ENCODE measurements around the gene COL8A1.
"Not testable (repeated sequence)": the region's sequence is repeated elsewhere in the genome, so short reads cannot be mapped to it uniquely, and the experiment has no call there.

The COL8A1 gene

GRCh38 chr3:99712291-99712954, 74.0 kb downstream of the COL8A1 start:
- DNase-seq: no peak

- no peak for DNase-seq
Measured at GRCh38 chr3:99713440-99713839, 75.0 kb downstream of the COL8A1 start.

- no peak for DNase-seq
Measured at GRCh38 chr3:99714146-99714545, 75.8 kb downstream of the COL8A1 start.

- no peak for DNase-seq
Measured at GRCh38 chr3:99714575-99714974, 76.2 kb downstream of the COL8A1 start.

GRCh38 chr3:99716463-99716995, 78.1 kb downstream of the COL8A1 start:
- DNase-seq: no peak

- DNase-seq: no peak
Measured at GRCh38 chr3:99720985-99721632, 82.7 kb downstream of the COL8A1 start.

- no peak for DNase-seq
Measured at GRCh38 chr3:99721633-99722007, 83.2 kb downstream of the COL8A1 start.

- no peak for DNase-seq
Measured at GRCh38 chr3:99724276-99724675, 85.9 kb downstream of the COL8A1 start.

GRCh38 chr3:99730870-99731269, 92.5 kb downstream of the COL8A1 start:
- no peak for DNase-seq

- no peak for DNase-seq
Measured at GRCh38 chr3:99731499-99731898, 93.1 kb downstream of the COL8A1 start.

- DNase-seq: not testable (repeated sequence)
Measured at GRCh38 chr3:99740371-99740770, 102.0 kb downstream of the COL8A1 start.

GRCh38 chr3:99741588-99741987, 103.2 kb downstream of the COL8A1 start:
- DNase-seq: no peak

- no peak for DNase-seq
Measured at GRCh38 chr3:99747915-99748314, 109.5 kb downstream of the COL8A1 start.

- DNase-seq: no peak
Measured at GRCh38 chr3:99751649-99752048, 113.3 kb downstream of the COL8A1 start.

GRCh38 chr3:99753268-99753975, 115.0 kb downstream of the COL8A1 start:
- no peak for DNase-seq

GRCh38 chr3:99755831-99756230, 117.4 kb downstream of the COL8A1 start:
- DNase-seq: no peak

GRCh38 chr3:99757966-99758365, 119.6 kb downstream of the COL8A1 start:
- DNase-seq: no peak

- DNase-seq: no peak
Measured at GRCh38 chr3:99758502-99759177, 120.2 kb downstream of the COL8A1 start.

- DNase-seq: no peak
Measured at GRCh38 chr3:99760031-99760430, 121.6 kb downstream of the COL8A1 start.

- DNase-seq: no peak
Measured at GRCh38 chr3:99760629-99761028, 122.2 kb downstream of the COL8A1 start.

GRCh38 chr3:99761415-99762165, 123.2 kb downstream of the COL8A1 start:
- DNase-seq: no peak

- no peak for DNase-seq
Measured at GRCh38 chr3:99762901-99763300, 124.5 kb downstream of the COL8A1 start.

- no peak for DNase-seq
Measured at GRCh38 chr3:99764377-99764776, 126.0 kb downstream of the COL8A1 start.

All from NCI-H446 treated with DMSO at 0.1 percent for 48 hours (cell line).